Smooth muscle cell (in vitro differentiated cells): ENCODE results near the gene FAM120AOS. TPM values are rescaled to one million over a fixed set of nuclear protein-coding genes. Genes with fewer than 3 reads are reported as not detected.

ENCODE experiments used
- DNase-seq: peaks from one replicate; lab custom pipeline; 2025; ENCODE audit not compliant: unreplicated experiment; lab: John Stamatoyannopoulos, UW
- H2AFZ ChIP-seq: fragments of 200-600 bp; sonication (generic); 2 replicates; pipeline ENCODE4 v1.6.0; 2016; ENCODE audit warnings: antibody characterized with exemption, low read depth, mild to moderate bottlenecking
- H3F3A ChIP-seq: fragments of 200-600 bp; sonication (generic); 2 replicates; pipeline ENCODE4 v1.6.0; 2017; ENCODE audit warnings: antibody characterized with exemption, low read depth
- H3K27ac ChIP-seq: fragments of 200-600 bp; sonication (generic); 2 replicates; pipeline ENCODE4 v1.5.1; 2016; ENCODE audit warnings: low read depth, mild to moderate bottlenecking
- H3K27me3 ChIP-seq: fragments of 200-600 bp; sonication (generic); 2 replicates; pipeline ENCODE4 v1.6.1; 2016; ENCODE audit warnings: low read depth, mild to moderate bottlenecking
- H3K36me3 ChIP-seq: fragments of 200-600 bp; sonication (generic); 2 replicates; pipeline ENCODE4 v1.5.1; 2016; ENCODE audit warnings: low read depth
- H3K4me1 ChIP-seq: fragments of 200-600 bp; sonication (generic); 2 replicates; pipeline ENCODE4 v1.5.1; 2016; ENCODE audit warnings: low read depth
- H3K4me2 ChIP-seq: fragments of 200-600 bp; sonication (generic); 2 replicates; pipeline ENCODE4 v1.6.0; 2016; ENCODE audit warnings: mild to moderate bottlenecking
- H3K4me3 ChIP-seq: fragments of 200-600 bp; sonication (generic); 2 replicates; pipeline ENCODE4 v1.5.1; 2016; ENCODE audit warnings: mild to moderate bottlenecking
- H3K79me2 ChIP-seq: fragments of 200-600 bp; sonication (generic); 2 replicates; pipeline ENCODE4 v1.6.0; 2016; ENCODE audit warnings: low read depth, mild to moderate bottlenecking
- H3K9ac ChIP-seq: fragments of 200-600 bp; sonication (generic); 2 replicates; pipeline ENCODE4 v1.6.0; 2016; ENCODE audit warnings: low read depth
- H3K9me3 ChIP-seq: fragments of 200-600 bp; sonication (generic); replicated peaks from 2 replicates; pipeline ENCODE4 v1.5.1; 2016; ENCODE audit warnings: low read depth
- H4K20me1 ChIP-seq: fragments of 200-600 bp; sonication (generic); 2 replicates; pipeline ENCODE4 v1.6.0; 2016; ENCODE audit warnings: low read depth
- WGBS: methylation state at CpG from one replicate; pipeline ENCODE4 v1.1.7; 2016; ENCODE audit warnings: low lambda C conversion rate; 5-methylcytosine and 5-hydroxymethylcytosine counted together
- polyA plus RNA-seq: library from polyadenylated mRNA; unstranded; fragments of >200 nt; fragmentation: Nextera tagmentation; extraction: Ambion mirVana; gene quantifications from 2 replicates; pipeline ENCODE4 v1.2.1, GENCODE V29; 2016
- total RNA-seq: library from RNA; depleted of rRNA; stranded (reverse); fragments of >200 nt; gene quantifications from 2 replicates; pipeline ENCODE4 v1.2.3, GENCODE V29; 2014
- TF ChIP-seq, protein P1 (sequence below): fragments of 200-600 bp; sonication (generic); IDR thresholded peaks from 2 replicates; pipeline ENCODE4 v1.5.1; 2017; ENCODE audit warnings: borderline replicate concordance, mild to moderate bottlenecking, antibody characterized with exemption; ENCODE audit not compliant: insufficient read depth, poor library complexity, severe bottlenecking

Gene FAM120AOS
- total and polyA plus RNA-seq, 2 experiments from 2014 or later = 18.7 to 28.8 TPM

DNA sequence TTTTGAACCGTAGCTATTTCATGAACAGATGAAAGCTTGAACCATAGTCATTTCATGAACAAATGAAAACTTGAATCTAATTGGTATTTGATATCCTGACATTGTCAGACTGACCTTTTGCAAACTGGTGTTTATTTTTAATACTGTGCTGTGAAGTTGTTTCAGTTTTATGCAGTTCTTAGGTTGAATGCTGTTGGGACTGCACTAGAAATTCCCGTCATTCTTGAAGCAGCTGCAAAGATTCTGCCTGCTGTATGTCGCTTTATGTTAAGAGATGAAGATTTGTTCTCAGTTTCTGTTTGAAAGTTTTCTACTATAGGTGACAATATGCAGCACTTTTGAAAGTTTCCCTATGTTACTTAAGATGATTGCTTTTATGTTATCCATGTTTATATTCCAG lies 22.5 kb upstream of the FAM120AOS start:
- no peaks in the 10 kb centered on the region for H3K9me3 ChIP-seq
- H4K20me1 ChIP-seq = peaks cover 89% of the 10 kb centered on the region
- H2AFZ ChIP-seq = no peak overlapping the region
- H3K4me2 ChIP-seq = no peak overlapping the region
- WGBS = 84% methylated on average over 3 of the region's 3 CpGs
- H3K27me3 ChIP-seq = no peaks in the 10 kb centered on the region
- no peaks in the 10 kb centered on the region for H3F3A ChIP-seq
- peaks cover 72% of the 10 kb centered on the region for H3K79me2 ChIP-seq
- no peak overlapping the region for H3K4me3 ChIP-seq
- TF ChIP-seq, protein P1, sequence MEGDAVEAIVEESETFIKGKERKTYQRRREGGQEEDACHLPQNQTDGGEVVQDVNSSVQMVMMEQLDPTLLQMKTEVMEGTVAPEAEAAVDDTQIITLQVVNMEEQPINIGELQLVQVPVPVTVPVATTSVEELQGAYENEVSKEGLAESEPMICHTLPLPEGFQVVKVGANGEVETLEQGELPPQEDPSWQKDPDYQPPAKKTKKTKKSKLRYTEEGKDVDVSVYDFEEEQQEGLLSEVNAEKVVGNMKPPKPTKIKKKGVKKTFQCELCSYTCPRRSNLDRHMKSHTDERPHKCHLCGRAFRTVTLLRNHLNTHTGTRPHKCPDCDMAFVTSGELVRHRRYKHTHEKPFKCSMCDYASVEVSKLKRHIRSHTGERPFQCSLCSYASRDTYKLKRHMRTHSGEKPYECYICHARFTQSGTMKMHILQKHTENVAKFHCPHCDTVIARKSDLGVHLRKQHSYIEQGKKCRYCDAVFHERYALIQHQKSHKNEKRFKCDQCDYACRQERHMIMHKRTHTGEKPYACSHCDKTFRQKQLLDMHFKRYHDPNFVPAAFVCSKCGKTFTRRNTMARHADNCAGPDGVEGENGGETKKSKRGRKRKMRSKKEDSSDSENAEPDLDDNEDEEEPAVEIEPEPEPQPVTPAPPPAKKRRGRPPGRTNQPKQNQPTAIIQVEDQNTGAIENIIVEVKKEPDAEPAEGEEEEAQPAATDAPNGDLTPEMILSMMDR = no peak
- no peak overlapping the region for H3K27ac ChIP-seq
- DNase-seq = no peak
- H3K36me3 ChIP-seq = no peaks in the 10 kb centered on the region
- no peaks in the 10 kb centered on the region for H3K4me1 ChIP-seq
- no peak overlapping the region for H3K9ac ChIP-seq

- H3K27ac ChIP-seq = no peak overlapping the region
- H3K4me1 ChIP-seq = no peaks in the 10 kb centered on the region
- peaks cover 72% of the 10 kb centered on the region for H3K79me2 ChIP-seq
- TF ChIP-seq, protein P1 = no peak
- H3K9ac ChIP-seq = no peak overlapping the region
- peaks cover 89% of the 10 kb centered on the region for H4K20me1 ChIP-seq
- H3K36me3 ChIP-seq = no peaks in the 10 kb centered on the region
- H3K9me3 ChIP-seq = no peaks in the 10 kb centered on the region
- 96% methylated on average over 3 of the region's 3 CpGs for WGBS
- H3F3A ChIP-seq = no peaks in the 10 kb centered on the region
- H3K4me2 ChIP-seq = no peak overlapping the region
- H3K27me3 ChIP-seq = no peaks in the 10 kb centered on the region
- no peak for DNase-seq
- no peak overlapping the region for H3K4me3 ChIP-seq
- H2AFZ ChIP-seq = no peak overlapping the region
Measured at GRCh38 chr9:93475108-93475507, 21.7 kb upstream of the FAM120AOS start.

DNA sequence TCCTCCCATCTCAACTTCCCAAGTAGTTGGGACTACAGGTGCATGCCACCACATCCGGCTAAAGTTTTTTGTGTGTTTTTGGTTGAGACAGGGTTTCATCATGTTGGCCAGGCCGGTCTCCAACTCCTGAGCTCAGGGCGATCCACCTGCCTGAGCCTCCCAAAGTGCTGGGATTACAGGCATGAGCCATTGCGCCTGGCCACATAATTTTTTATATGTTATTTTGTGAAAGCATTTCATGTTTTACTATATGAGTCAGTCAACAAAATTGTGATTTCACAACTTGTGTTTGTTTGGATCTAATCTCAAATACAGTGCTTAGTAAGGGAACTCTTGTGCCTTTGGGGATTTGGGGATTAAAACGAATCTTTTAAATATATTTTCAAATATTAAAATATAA lies 20.0 kb upstream of the FAM120AOS start:
- Histone ChIP-seq H3K27me3 (no peaks in the 10 kb centered on the region), H3K9ac (no peak overlapping the region), H3K4me2 (no peak overlapping the region), H3K4me3 (no peak overlapping the region), H3K36me3 (no peaks in the 10 kb centered on the region), H3K4me1 (peaks cover 7% of the 10 kb centered on the region), H3K27ac (no peak overlapping the region), H3K9me3 (no peaks in the 10 kb centered on the region), H4K20me1 (peaks cover 91% of the 10 kb centered on the region), H3F3A (no peaks in the 10 kb centered on the region), H2AFZ (no peak overlapping the region), H3K79me2 (peaks cover 73% of the 10 kb centered on the region)
- TF ChIP-seq, protein P1 = no peak
- no peak for DNase-seq
- 87% methylated on average over 5 of the region's 5 CpGs for WGBS

- no peak overlapping the region for H3K4me2 ChIP-seq
- no peaks in the 10 kb centered on the region for H3F3A ChIP-seq
- no peak overlapping the region for H3K9ac ChIP-seq
- no peak overlapping the region for H2AFZ ChIP-seq
- peaks cover 86% of the 10 kb centered on the region for H3K79me2 ChIP-seq
- no peaks in the 10 kb centered on the region for H3K27me3 ChIP-seq
- whole genome bisulfite sequencing = 97% methylated on average over 6 of the region's 6 CpGs
- DNase-seq = no peak
- H3K4me1 ChIP-seq = peaks cover 10% of the 10 kb centered on the region
- TF ChIP-seq, protein P1 = no peak
- H3K9me3 ChIP-seq = no peaks in the 10 kb centered on the region
- H3K4me3 ChIP-seq = no peak overlapping the region
- H3K36me3 ChIP-seq = no peaks in the 10 kb centered on the region
- H3K27ac ChIP-seq = no peak overlapping the region
- peaks cover 99% of the 10 kb centered on the region for H4K20me1 ChIP-seq
Measured at GRCh38 chr9:93471124-93471523, 17.7 kb upstream of the FAM120AOS start.
